Central memory CD4-positive, alpha-beta T cell (primary cell): Measurements from ENCODE around the gene NDP.
"Not testable (repeated sequence)": the region's sequence is repeated elsewhere in the genome, so short reads cannot be mapped to it uniquely, and the experiment has no call there.

Source experiments
- DNase-seq: peaks from one replicate; pipeline ENCODE4 v3.0.0; 2022

NDP gene

GRCh38 chrX:43969504-43970501, 3.4 kb downstream of the NDP start:
- DNase-seq: no peak

GRCh38 chrX:43968359-43968781, 4.8 kb downstream of the NDP start:
- no peak for DNase-seq

GRCh38 chrX:43964936-43965335, 8.3 kb downstream of the NDP start:
- DNase-seq: no peak

GRCh38 chrX:43963726-43964125, 9.5 kb downstream of the NDP start:
- DNase-seq: no peak

- DNase-seq: no peak
These were observed 10.6 kb downstream of the NDP start for GRCh38 chrX:43962636-43963035.

- no peak for DNase-seq
These were observed 11.5 kb downstream of the NDP start for GRCh38 chrX:43961699-43962098.

GRCh38 chrX:43958529-43958928, 14.7 kb downstream of the NDP start:
- peak; percentile 47 for DNase-seq

- DNase-seq: no peak
These were observed 17.2 kb downstream of the NDP start for GRCh38 chrX:43956034-43956433.

GRCh38 chrX:43953218-43953617, 20.0 kb downstream of the NDP start:
- DNase-seq: no peak

GRCh38 chrX:43949669-43950068, 23.5 kb downstream of the NDP start:
- DNase-seq: peak; percentile 9

GRCh38 chrX:43940816-43941474, 32.2 kb downstream of the NDP start:
- DNase-seq: no peak

GRCh38 chrX:43939187-43939926, 33.8 kb downstream of the NDP start:
- no peak for DNase-seq

GRCh38 chrX:43922032-43922431, 51.2 kb downstream of the NDP start:
- not testable (repeated sequence) for DNase-seq

GRCh38 chrX:43910772-43911171, 62.4 kb downstream of the NDP start:
- DNase-seq: not testable (repeated sequence)

GRCh38 chrX:43910012-43910411, 63.2 kb downstream of the NDP start:
- no peak for DNase-seq

GRCh38 chrX:43909141-43909540, 64.0 kb downstream of the NDP start:
- DNase-seq: no peak

GRCh38 chrX:43899878-43900815, 73.0 kb downstream of the NDP start:
- no peak for DNase-seq
